ENCODE results near the gene DCLRE1B.

DNA sequence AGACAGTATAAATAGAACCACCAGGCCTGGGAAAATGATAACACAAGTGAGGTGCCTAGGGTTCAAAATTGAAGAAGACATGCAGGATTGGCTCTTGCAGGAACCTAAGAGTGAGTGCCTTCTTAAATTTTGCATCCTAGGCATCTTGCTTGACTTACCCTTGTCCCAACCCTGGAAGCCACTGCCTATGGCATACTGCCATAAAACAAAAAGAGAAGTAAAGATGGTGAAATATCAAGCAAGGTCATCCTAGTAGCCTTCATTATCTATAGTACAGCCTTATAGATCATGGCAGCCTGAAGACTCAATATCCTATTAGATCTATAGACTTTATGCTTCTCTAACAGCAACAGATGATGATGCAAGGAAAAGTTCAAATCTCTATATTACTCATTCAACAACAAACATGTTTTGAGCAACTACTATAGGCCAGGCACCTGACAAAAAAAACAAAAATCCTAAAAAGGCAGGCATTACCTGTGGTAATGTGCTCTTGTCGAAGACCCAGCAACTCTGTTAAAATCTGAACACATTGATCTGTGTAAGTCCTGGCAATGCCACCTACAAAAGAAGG lies 6.8 kb upstream of the DCLRE1B start:
- no peak for TF ChIP-seq POLR2A (IDR thresholded peaks at IDR 0.05)
- TF ChIP-seq, protein P1, sequence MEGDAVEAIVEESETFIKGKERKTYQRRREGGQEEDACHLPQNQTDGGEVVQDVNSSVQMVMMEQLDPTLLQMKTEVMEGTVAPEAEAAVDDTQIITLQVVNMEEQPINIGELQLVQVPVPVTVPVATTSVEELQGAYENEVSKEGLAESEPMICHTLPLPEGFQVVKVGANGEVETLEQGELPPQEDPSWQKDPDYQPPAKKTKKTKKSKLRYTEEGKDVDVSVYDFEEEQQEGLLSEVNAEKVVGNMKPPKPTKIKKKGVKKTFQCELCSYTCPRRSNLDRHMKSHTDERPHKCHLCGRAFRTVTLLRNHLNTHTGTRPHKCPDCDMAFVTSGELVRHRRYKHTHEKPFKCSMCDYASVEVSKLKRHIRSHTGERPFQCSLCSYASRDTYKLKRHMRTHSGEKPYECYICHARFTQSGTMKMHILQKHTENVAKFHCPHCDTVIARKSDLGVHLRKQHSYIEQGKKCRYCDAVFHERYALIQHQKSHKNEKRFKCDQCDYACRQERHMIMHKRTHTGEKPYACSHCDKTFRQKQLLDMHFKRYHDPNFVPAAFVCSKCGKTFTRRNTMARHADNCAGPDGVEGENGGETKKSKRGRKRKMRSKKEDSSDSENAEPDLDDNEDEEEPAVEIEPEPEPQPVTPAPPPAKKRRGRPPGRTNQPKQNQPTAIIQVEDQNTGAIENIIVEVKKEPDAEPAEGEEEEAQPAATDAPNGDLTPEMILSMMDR (IDR thresholded peaks at IDR 0.05) = no peak

Measured in uterus (tissue), 2 donors.